Kidney epithelial cell (primary cell): Measurements from ENCODE around the gene CHCHD3. TPM values are rescaled to one million over a fixed set of nuclear protein-coding genes. Genes with fewer than 3 reads are reported as not detected.

Experiments used
- DNase-seq: peaks from one replicate; pipeline ENCODE4 v3.0.0-alpha.2; 2010; ENCODE audit warnings: low read depth
- H3K27me3 ChIP-seq: 2 replicates; pipeline ENCODE4 v1.6.0; 2011; ENCODE audit warnings: low read length; ENCODE audit not compliant: control insufficient read depth, insufficient read depth
- H3K36me3 ChIP-seq: 2 replicates; pipeline ENCODE4 v1.5.1; 2011; ENCODE audit warnings: low read length; ENCODE audit not compliant: control insufficient read depth, insufficient read depth
- H3K4me3 ChIP-seq: 2 replicates; pipeline ENCODE4 v1.5.1; 2011; ENCODE audit warnings: low read depth, mild to moderate bottlenecking, control low read depth, low read length
- total RNA-seq: library from RNA; depleted of rRNA; stranded (reverse); fragments of >200 nt; gene quantifications from 2 replicates; pipeline ENCODE4 v1.2.3, GENCODE V29; 2015
- TF ChIP-seq, protein P1 (sequence below): IDR thresholded peaks from 2 replicates; pipeline ENCODE4 v1.5.1; 2011; ENCODE audit warnings: mild to moderate bottlenecking, moderate library complexity, low read length, control low read depth, inconsistent platforms; ENCODE audit not compliant: insufficient read depth, poor library complexity, severe bottlenecking

The CHCHD3 gene
- total RNA-seq, 1 donor from 2014 or later = 119 TPM

- H3K4me3 ChIP-seq = no peak overlapping the region
- DNase-seq = no peak
- no peaks in the 10 kb centered on the region for H3K36me3 ChIP-seq
- no peaks in the 10 kb centered on the region for H3K27me3 ChIP-seq
- TF ChIP-seq, protein P1, sequence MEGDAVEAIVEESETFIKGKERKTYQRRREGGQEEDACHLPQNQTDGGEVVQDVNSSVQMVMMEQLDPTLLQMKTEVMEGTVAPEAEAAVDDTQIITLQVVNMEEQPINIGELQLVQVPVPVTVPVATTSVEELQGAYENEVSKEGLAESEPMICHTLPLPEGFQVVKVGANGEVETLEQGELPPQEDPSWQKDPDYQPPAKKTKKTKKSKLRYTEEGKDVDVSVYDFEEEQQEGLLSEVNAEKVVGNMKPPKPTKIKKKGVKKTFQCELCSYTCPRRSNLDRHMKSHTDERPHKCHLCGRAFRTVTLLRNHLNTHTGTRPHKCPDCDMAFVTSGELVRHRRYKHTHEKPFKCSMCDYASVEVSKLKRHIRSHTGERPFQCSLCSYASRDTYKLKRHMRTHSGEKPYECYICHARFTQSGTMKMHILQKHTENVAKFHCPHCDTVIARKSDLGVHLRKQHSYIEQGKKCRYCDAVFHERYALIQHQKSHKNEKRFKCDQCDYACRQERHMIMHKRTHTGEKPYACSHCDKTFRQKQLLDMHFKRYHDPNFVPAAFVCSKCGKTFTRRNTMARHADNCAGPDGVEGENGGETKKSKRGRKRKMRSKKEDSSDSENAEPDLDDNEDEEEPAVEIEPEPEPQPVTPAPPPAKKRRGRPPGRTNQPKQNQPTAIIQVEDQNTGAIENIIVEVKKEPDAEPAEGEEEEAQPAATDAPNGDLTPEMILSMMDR = no peak
These were observed 253.4 kb downstream of the CHCHD3 start for GRCh38 chr7:132828502-132828901.

- Histone ChIP-seq H3K4me3 (no peak overlapping the region), H3K27me3 (no peaks in the 10 kb centered on the region), H3K36me3 (no peaks in the 10 kb centered on the region)
- no peak for DNase-seq
- TF ChIP-seq, protein P1 = no peak
These were observed 255.7 kb downstream of the CHCHD3 start for GRCh38 chr7:132825932-132826835.

- Histone ChIP-seq H3K36me3 (no peaks in the 10 kb centered on the region), H3K4me3 (no peak overlapping the region)
- TF ChIP-seq, protein P1 = no peak
These were observed 256.7 kb downstream of the CHCHD3 start for GRCh38 chr7:132825222-132825621.

GRCh38 chr7:132819648-132820047, 262.2 kb downstream of the CHCHD3 start:
- H3K36me3 ChIP-seq = no peaks in the 10 kb centered on the region
- H3K27me3 ChIP-seq = no peaks in the 10 kb centered on the region
- no peak overlapping the region for H3K4me3 ChIP-seq
- DNase-seq = no peak
- TF ChIP-seq, protein P1 = no peak

More at GRCh38 chr7:132825222-132825621, 256.7 kb downstream of the CHCHD3 start:
- H3K27me3 ChIP-seq = no peaks in the 10 kb centered on the region
- no peak for DNase-seq

DNA sequence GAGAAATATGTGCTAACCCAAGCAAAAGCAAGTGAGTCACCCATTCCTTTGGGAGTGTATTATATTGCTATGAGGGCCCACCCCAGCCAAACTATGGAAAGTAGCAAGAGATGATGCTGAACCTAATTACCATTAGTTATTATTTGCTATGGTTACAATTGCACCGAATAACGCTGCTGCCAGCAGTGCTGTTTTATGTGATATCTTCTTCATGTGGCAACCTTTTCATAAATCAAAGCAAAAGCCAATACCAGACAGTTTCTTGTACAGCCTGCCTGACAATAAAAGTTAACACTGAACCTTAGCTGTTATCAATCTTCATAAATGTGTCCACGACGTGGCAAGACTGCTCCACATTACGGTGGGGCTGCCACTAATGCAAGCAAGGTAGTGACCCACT, 263.9 kb downstream of the CHCHD3 start:
- TF ChIP-seq, protein P1 = no peak
- no peaks in the 10 kb centered on the region for H3K27me3 ChIP-seq
- DNase-seq = no peak

More for the DNA sequence above, 263.9 kb downstream of the CHCHD3 start:
- Histone ChIP-seq H3K36me3 (no peaks in the 10 kb centered on the region), H3K4me3 (no peak overlapping the region)
